ENCODE results near the gene ICA1L. TPM values are rescaled to one million over a fixed set of nuclear protein-coding genes. Genes with fewer than 3 reads are reported as not detected.

The ICA1L gene
- total RNA-seq, 1 donor from 2014 or later = 2.7 TPM

- FAIRE-seq = no peak
- Histone ChIP-seq H2AFZ (ENCODE audit: low read depth, low read length) (no peak overlapping the region), H3K4me2 (ENCODE audit: low read length) (no peak overlapping the region), H3K4me3 (ENCODE audit: insufficient read depth, low read depth, low read length) (no peak overlapping the region), H3K79me2 (ENCODE audit: insufficient read depth, low read length) (no peaks in the 10 kb centered on the region), H3K27ac (ENCODE audit: low read depth, low read length) (no peak overlapping the region), H3K9me3 (ENCODE audit: insufficient read depth, low read depth, low read length) (no peaks in the 10 kb centered on the region), H3K36me3 (ENCODE audit: insufficient read depth, low read length) (no peaks in the 10 kb centered on the region), H4K20me1 (ENCODE audit: insufficient read depth, low read length) (no peaks in the 10 kb centered on the region), H3K4me1 (ENCODE audit: insufficient read depth, low read length) (no peaks in the 10 kb centered on the region), H3K9ac (ENCODE audit: low read length) (no peak overlapping the region), H3K27me3 (ENCODE audit: insufficient read depth, low read length) (no peaks in the 10 kb centered on the region)
- no peak for DNase-seq (ENCODE audit: low read depth)
- H3K4me1 Mint-ChIP-seq (ENCODE audit: low read depth, unreplicated experiment) = no peaks in the 10 kb centered on the region
- no peaks in the 10 kb centered on the region for H3K27me3 Mint-ChIP-seq (ENCODE audit: low read depth, unreplicated experiment)
- H3K4me3 Mint-ChIP-seq (ENCODE audit: unreplicated experiment) = no peak overlapping the region
- no peak for TF ChIP-seq EZH2 (IDR thresholded peaks at IDR 0.05; ENCODE audit: insufficient read depth, low read length)
- TF ChIP-seq, protein P1, sequence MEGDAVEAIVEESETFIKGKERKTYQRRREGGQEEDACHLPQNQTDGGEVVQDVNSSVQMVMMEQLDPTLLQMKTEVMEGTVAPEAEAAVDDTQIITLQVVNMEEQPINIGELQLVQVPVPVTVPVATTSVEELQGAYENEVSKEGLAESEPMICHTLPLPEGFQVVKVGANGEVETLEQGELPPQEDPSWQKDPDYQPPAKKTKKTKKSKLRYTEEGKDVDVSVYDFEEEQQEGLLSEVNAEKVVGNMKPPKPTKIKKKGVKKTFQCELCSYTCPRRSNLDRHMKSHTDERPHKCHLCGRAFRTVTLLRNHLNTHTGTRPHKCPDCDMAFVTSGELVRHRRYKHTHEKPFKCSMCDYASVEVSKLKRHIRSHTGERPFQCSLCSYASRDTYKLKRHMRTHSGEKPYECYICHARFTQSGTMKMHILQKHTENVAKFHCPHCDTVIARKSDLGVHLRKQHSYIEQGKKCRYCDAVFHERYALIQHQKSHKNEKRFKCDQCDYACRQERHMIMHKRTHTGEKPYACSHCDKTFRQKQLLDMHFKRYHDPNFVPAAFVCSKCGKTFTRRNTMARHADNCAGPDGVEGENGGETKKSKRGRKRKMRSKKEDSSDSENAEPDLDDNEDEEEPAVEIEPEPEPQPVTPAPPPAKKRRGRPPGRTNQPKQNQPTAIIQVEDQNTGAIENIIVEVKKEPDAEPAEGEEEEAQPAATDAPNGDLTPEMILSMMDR (IDR thresholded peaks at IDR 0.05; ENCODE audit: insufficient read depth, low read depth, low read length) = no peak
- no peaks in the 10 kb centered on the region for H3K9me3 Mint-ChIP-seq (ENCODE audit: unreplicated experiment)
- no peak overlapping the region for H3K27ac Mint-ChIP-seq (ENCODE audit: unreplicated experiment)
- H3K36me3 Mint-ChIP-seq (ENCODE audit: low read depth, unreplicated experiment) = peaks cover 2% of the 10 kb centered on the region
Measured at GRCh38 chr2:202773301-202773973, 98.1 kb downstream of the ICA1L start.

GRCh38 chr2:202771741-202772460 lies 99.7 kb downstream of the ICA1L start:
- Mint-ChIP-seq H3K27ac (ENCODE audit: unreplicated experiment) (no peak overlapping the region), H3K9me3 (ENCODE audit: unreplicated experiment) (no peaks in the 10 kb centered on the region), H3K36me3 (ENCODE audit: low read depth, unreplicated experiment) (peaks cover 2% of the 10 kb centered on the region), H3K27me3 (ENCODE audit: low read depth, unreplicated experiment) (no peaks in the 10 kb centered on the region), H3K4me1 (ENCODE audit: low read depth, unreplicated experiment) (no peaks in the 10 kb centered on the region), H3K4me3 (ENCODE audit: unreplicated experiment) (no peak overlapping the region)
- no peak overlapping the region for H2AFZ ChIP-seq (ENCODE audit: low read depth, low read length)
- H3K9ac ChIP-seq (ENCODE audit: low read length) = no peak overlapping the region
- H3K79me2 ChIP-seq (ENCODE audit: insufficient read depth, low read length) = no peaks in the 10 kb centered on the region
- no peak overlapping the region for H3K4me2 ChIP-seq (ENCODE audit: low read length)
- peak; percentile 29 for DNase-seq (ENCODE audit: low read depth)
- no peak overlapping the region for H3K4me3 ChIP-seq (ENCODE audit: insufficient read depth, low read depth, low read length)
- no peaks in the 10 kb centered on the region for H3K27me3 ChIP-seq (ENCODE audit: insufficient read depth, low read length)
- H3K27ac ChIP-seq (ENCODE audit: low read depth, low read length) = no peak overlapping the region
- no peaks in the 10 kb centered on the region for H4K20me1 ChIP-seq (ENCODE audit: insufficient read depth, low read length)
- no peaks in the 10 kb centered on the region for H3K4me1 ChIP-seq (ENCODE audit: insufficient read depth, low read length)
- no peak for FAIRE-seq
- H3K9me3 ChIP-seq (ENCODE audit: insufficient read depth, low read depth, low read length) = no peaks in the 10 kb centered on the region
- TF ChIP-seq EZH2 (IDR thresholded peaks at IDR 0.05; ENCODE audit: insufficient read depth, low read length) = no peak
- TF ChIP-seq, protein P1 (IDR thresholded peaks at IDR 0.05; ENCODE audit: insufficient read depth, low read depth, low read length) = no peak
- H3K36me3 ChIP-seq (ENCODE audit: insufficient read depth, low read length) = no peaks in the 10 kb centered on the region

DNA sequence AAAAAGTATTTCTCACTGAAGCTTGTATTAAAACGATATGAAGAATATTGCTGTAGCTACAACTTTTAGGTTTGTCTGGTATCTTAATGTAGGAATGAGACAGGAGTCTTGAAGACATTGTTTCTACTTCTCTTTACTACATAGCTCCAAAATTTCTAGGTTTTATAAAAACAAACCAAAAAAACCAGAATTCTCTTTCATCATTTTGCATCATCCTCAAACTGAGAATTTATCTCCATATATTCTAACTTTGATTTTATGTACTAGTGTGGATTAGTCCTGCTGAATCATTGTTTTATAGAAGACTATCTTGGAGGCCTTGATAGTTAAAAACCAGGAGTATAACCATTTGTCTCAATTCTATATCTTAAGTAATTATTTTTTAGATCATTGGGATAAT lies 100.2 kb downstream of the ICA1L start:
- Histone ChIP-seq H3K4me2 (ENCODE audit: low read length) (no peak overlapping the region), H4K20me1 (ENCODE audit: insufficient read depth, low read length) (no peaks in the 10 kb centered on the region), H3K4me1 (ENCODE audit: insufficient read depth, low read length) (no peaks in the 10 kb centered on the region)

More for the DNA sequence above, 100.2 kb downstream of the ICA1L start:
- H3K27me3 ChIP-seq (ENCODE audit: insufficient read depth, low read length) = no peaks in the 10 kb centered on the region
- H3K9me3 ChIP-seq (ENCODE audit: insufficient read depth, low read depth, low read length) = no peaks in the 10 kb centered on the region
- H3K9ac ChIP-seq (ENCODE audit: low read length) = no peak overlapping the region
- H2AFZ ChIP-seq (ENCODE audit: low read depth, low read length) = no peak overlapping the region
- peaks cover 2% of the 10 kb centered on the region for H3K36me3 Mint-ChIP-seq (ENCODE audit: low read depth, unreplicated experiment)
- no peak overlapping the region for H3K4me3 Mint-ChIP-seq (ENCODE audit: unreplicated experiment)
- H3K27ac Mint-ChIP-seq (ENCODE audit: unreplicated experiment) = no peak overlapping the region
- FAIRE-seq (no peak), DNase-seq (ENCODE audit: low read depth) (no peak)
- no peaks in the 10 kb centered on the region for H3K36me3 ChIP-seq (ENCODE audit: insufficient read depth, low read length)
- TF ChIP-seq, protein P1 (IDR thresholded peaks at IDR 0.05; ENCODE audit: insufficient read depth, low read depth, low read length) = no peak
- no peak for TF ChIP-seq EZH2 (IDR thresholded peaks at IDR 0.05; ENCODE audit: insufficient read depth, low read length)
- no peak overlapping the region for H3K4me3 ChIP-seq (ENCODE audit: insufficient read depth, low read depth, low read length)
- H3K27ac ChIP-seq (ENCODE audit: low read depth, low read length) = no peak overlapping the region
- no peaks in the 10 kb centered on the region for H3K4me1 Mint-ChIP-seq (ENCODE audit: low read depth, unreplicated experiment)
- H3K9me3 Mint-ChIP-seq (ENCODE audit: unreplicated experiment) = no peaks in the 10 kb centered on the region
- no peaks in the 10 kb centered on the region for H3K27me3 Mint-ChIP-seq (ENCODE audit: low read depth, unreplicated experiment)
- H3K79me2 ChIP-seq (ENCODE audit: insufficient read depth, low read length) = no peaks in the 10 kb centered on the region

Measured in astrocyte (in vitro differentiated cells and primary cell).